Choroid plexus epithelial cell (primary cell): Measurements from ENCODE around the gene TRMT2B.
A peak's percentile ranks its signal among the peaks of the same experiment; 100 is the strongest.
"Not testable (repeated sequence)": the region's sequence is repeated elsewhere in the genome, so short reads cannot be mapped to it uniquely, and the experiment has no call there.

Source experiments
- DNase-seq: peaks from one replicate; pipeline ENCODE4 v3.0.0-alpha.2; 2010; ENCODE audit warnings: low read depth
- H3K4me3 ChIP-seq: 2 replicates; pipeline ENCODE4 v1.5.1; 2011; ENCODE audit warnings: low read depth, mild to moderate bottlenecking, control low read depth, low read length, moderate library complexity
- CTCF ChIP-seq: conservative IDR thresholded peaks from 2 replicates; pipeline ENCODE4 v1.5.1; 2011; ENCODE audit warnings: low read depth, mild to moderate bottlenecking, control low read depth, inconsistent platforms, low read length, moderate library complexity

TRMT2B gene

GRCh38 chrX:100999451-100999850, 52.5 kb downstream of the TRMT2B start:
- DNase-seq: no peak
- no peak for TF ChIP-seq CTCF
- no peak overlapping the region for H3K4me3 ChIP-seq

DNA sequence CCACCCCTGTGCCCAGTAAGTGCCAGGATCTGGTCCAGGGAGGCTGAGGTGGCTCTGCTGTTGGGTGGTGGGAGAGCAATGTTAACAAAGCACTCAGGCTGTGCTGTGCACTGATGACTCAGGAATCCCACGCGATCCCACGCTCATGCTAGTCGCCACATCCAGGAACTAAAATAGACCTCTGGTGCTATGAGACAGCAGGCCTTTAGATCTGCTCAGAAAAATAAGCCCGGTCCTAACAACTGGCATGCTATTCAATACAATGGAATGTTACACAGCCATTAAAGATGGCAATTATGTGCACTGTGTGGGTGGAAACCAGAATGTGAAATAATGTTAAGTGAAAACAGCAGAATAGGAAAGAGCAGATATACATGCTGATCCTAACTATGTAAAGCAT, 56.4 kb downstream of the TRMT2B start:
- no peak overlapping the region for H3K4me3 ChIP-seq
- peak; percentile 78 for DNase-seq
- no peak for TF ChIP-seq CTCF

GRCh38 chrX:100994352-100995281, 57.3 kb downstream of the TRMT2B start:
- H3K4me3 ChIP-seq: no peak overlapping the region
- peak; percentile 32 for DNase-seq
- TF ChIP-seq CTCF: no peak

DNA sequence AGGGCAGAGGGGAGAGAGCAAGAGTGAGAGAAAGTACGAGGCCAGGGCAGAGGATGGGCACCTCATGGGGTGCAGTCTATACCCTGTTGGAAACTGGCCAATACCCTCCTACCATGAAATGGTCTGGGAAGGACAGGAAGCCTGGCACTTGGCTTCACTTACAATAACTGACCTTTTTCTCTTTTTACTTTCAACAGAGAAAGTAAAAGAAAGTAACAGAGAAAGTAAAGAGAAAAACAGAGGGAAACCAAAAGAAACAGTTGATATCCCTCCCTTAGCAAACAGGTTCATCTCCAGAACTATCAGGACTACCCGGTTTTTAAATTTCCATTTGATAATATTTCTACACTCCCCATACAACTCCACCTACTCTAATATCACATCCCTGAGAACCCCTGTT, 61.8 kb downstream of the TRMT2B start:
- no peak for TF ChIP-seq CTCF
- no peak for DNase-seq
- H3K4me3 ChIP-seq: no peak overlapping the region

GRCh38 chrX:100984818-100985217, 67.1 kb downstream of the TRMT2B start:
- no peak for TF ChIP-seq CTCF
- no peak overlapping the region for H3K4me3 ChIP-seq
- DNase-seq: no peak

GRCh38 chrX:100981498-100981845, 70.4 kb downstream of the TRMT2B start:
- not testable (repeated sequence) for DNase-seq, H3K4me3 ChIP-seq

DNA sequence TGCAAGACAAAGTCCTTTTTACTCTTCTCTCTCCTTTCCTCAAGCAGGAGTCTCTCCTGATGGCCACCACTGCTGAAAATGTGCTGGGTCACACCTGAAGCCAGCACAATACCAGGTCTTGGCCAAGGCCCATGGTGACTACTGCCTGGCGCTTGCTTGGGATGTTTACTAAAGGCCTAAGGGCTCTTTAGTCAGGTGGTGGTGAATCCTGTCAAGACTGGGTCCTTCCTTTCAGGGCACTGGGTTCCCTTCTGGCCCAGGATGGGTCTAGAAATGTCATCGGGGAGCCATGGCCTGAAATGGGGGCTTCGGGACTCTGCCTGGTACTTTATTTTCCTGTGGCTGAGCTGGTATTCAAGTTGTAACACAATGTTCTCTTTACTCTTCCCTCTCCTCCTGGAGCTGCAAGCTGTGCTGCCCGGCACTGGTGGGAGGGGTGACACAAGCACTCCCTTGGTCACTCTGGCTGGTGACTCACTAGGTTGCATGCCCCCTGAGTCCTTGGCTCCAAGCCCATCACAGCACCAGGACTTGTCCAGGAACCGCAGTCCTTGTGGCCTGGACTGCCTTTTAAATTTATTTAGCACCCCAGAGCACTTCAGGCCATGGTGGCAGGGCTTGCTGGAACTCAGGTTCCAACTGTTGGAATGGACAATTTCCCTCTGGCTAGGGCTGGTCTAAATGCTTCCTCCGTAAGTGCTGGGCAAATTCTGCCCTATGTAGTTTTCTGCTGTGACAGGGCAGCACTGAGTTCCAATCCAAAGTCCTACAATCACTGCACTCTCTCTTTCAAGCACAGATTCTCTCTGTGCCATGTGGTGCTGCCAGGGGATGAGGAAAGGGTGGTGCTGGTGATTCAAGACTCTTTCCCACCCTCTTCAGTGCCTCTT, 71.1 kb downstream of the TRMT2B start:
- no peak for TF ChIP-seq CTCF
- peak; percentile 72 for DNase-seq
- no peak overlapping the region for H3K4me3 ChIP-seq
